T-helper 2 cell treated with Interferon-gamma antibody and Interleukin-4, amounts not matched to agents 5 μg/mL and 100 μg/mL, for 36 hours (primary cell): ENCODE results near the gene TSR3.

Experiments
- DNase-seq: peaks from one replicate; pipeline ENCODE4 v3.0.0; 2021; ENCODE audit warnings: low spot score
- H3K27ac Mint-ChIP-seq: one replicate; pipeline ENCODE4 v1.8.0; 2021; ENCODE audit warnings: mild to moderate bottlenecking, mixed read lengths
- H3K27me3 Mint-ChIP-seq: one replicate; pipeline ENCODE4 v1.8.0; 2021; ENCODE audit warnings: low read depth, mixed read lengths
- H3K36me3 Mint-ChIP-seq: one replicate; pipeline ENCODE4 v1.8.0; 2021; ENCODE audit warnings: low read depth, mixed read lengths
- H3K4me1 Mint-ChIP-seq: one replicate; pipeline ENCODE4 v1.8.0; 2021; ENCODE audit warnings: low read depth, mixed read lengths
- H3K4me3 Mint-ChIP-seq: one replicate; pipeline ENCODE4 v1.8.0; 2022; ENCODE audit warnings: mild to moderate bottlenecking, moderate library complexity, mixed read lengths
- H3K9me3 Mint-ChIP-seq: one replicate; pipeline ENCODE4 v1.8.0; 2021; ENCODE audit warnings: mixed read lengths

TSR3 gene

DNA sequence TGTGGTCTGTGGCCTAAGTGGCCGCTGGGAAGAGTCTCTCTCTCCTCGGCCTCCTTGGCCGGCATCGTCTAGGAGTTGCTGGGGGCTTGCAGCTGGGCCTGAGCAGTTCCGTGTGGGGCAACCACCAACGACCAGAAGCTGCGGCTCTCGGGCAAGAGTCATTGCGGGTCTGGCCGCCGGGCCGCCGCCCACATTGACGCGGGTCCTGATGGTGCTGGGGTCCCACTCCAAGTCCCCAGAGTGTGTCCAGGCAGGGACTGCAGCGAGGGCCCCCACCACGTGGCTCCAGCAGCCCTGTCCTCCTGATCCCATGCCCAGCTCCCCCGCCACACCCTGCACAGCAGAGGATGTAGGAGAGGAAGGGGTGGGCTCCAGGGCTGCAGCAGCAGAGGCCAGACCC is 31.9 kb upstream of the TSR3 start:
- no peak overlapping the region for H3K4me3 Mint-ChIP-seq
- no peak for DNase-seq
- no peak overlapping the region for H3K27ac Mint-ChIP-seq
- H3K9me3 Mint-ChIP-seq: no peaks in the 10 kb centered on the region
- H3K4me1 Mint-ChIP-seq: peaks cover 4% of the 10 kb centered on the region
- H3K36me3 Mint-ChIP-seq: peaks cover 6% of the 10 kb centered on the region
- H3K27me3 Mint-ChIP-seq: no peaks in the 10 kb centered on the region

DNA sequence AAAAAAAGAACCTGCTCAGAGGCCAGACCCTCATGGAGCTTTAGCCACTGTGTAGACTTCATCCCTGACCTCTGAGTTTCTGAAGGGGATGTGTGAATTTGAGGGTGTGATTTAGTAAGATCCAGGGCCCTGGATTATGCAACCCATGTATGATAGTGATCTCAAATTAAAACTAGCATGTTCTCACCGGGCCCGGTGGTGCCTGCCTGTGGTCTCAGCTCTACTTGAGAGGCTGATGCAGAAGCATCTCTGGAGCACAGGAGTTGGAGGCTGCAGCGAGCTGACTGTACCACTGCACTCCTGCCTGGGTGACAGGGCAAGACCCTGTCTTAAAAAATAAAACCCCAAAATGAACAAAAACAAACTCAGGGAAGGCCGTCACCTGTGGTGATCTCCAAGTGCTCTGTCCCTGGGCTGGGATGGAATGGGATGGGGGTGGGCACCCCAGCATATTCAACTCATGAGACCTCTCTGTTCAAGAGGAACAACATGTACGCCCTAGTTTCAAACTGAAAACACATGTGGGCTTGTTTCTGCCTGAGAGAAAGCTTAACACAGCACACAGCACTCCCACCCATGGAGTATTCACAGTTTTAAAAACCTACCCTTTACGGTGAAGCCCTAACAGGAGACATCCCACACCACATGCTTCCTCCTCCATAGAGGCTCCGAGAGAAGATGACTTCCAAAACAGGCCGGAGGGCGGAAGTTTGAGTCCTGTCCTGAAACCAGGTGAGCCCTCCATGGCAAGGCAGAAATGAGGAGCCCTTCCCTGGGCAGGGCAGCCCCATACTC is 30.1 kb upstream of the TSR3 start:
- Mint-ChIP-seq H3K27ac (peak overlapping the region; percentile 31), H3K36me3 (peaks cover 8% of the 10 kb centered on the region), H3K4me3 (no peak overlapping the region), H3K4me1 (peaks cover 8% of the 10 kb centered on the region), H3K9me3 (no peaks in the 10 kb centered on the region), H3K27me3 (no peaks in the 10 kb centered on the region)
- no peak for DNase-seq

DNA sequence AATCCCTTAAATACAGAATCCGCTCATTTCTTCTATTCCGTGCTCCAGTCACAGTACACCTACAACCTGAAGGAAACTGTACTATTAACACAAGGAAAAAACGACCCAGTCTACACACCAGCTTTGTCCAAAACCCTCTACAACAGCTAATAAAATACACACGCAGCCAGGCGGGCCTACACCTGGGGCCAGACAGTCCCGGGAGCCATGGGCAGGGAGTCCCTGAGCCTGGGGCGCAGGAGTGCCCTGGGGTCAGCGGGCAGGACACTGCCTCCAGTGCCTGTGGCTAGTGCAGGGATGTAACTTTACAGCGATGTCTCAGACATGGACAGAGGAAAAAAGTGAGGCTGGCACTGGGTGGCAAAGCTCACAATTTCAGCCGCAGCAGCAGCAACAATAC is 28.5 kb upstream of the TSR3 start:
- H3K4me3 Mint-ChIP-seq: peak overlapping the region; percentile 77
- H3K36me3 Mint-ChIP-seq: peaks cover 8% of the 10 kb centered on the region
- H3K9me3 Mint-ChIP-seq: no peaks in the 10 kb centered on the region
- peaks cover 8% of the 10 kb centered on the region for H3K4me1 Mint-ChIP-seq
- peak overlapping the region; percentile 52 for H3K27ac Mint-ChIP-seq
- no peaks in the 10 kb centered on the region for H3K27me3 Mint-ChIP-seq
- no peak for DNase-seq

DNA sequence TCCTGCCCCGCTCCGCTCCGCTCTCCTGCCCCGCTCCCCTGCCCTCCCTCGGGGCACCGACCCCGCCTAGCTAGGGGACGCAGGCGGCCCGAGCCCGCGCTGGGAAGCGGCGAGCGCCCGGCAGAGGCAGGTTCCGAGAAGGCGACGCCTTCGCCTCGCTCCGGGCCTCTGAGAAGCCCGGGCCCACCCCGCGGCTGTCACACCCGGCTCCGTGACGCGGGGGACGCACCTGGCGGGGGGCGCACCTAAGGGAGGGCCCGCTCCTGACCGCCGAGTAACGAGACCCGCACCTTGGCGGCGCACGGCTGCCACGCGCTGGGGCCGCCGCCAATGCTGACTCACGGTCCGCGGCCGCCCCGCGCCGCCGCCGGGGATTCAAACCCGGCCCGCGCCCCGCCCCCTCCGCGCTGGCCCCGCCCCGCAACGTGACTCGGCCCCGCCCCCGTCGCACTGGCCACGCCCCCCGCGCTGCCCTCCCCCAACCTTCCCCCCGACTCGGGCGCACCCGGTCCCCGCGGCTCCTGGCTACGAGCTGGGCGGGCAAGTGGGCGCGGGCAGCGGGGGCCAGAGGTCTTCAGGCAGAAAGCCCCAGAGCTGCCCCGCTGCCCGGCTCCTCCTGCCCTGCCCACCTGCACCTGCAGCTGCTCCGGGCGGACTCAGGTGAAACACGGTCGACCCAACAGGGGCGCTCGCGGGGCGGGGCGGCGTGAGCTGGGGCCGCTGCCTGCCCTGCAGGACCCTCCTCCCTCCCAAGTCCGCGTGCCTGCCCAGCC is 27.8 kb upstream of the TSR3 start:
- peak; percentile 66 for DNase-seq
- H3K27ac Mint-ChIP-seq: peak overlapping the region; percentile 52
- H3K4me3 Mint-ChIP-seq: peak overlapping the region; percentile 77
- no peaks in the 10 kb centered on the region for H3K9me3 Mint-ChIP-seq
- peaks cover 8% of the 10 kb centered on the region for H3K36me3 Mint-ChIP-seq
- no peaks in the 10 kb centered on the region for H3K27me3 Mint-ChIP-seq
- peaks cover 8% of the 10 kb centered on the region for H3K4me1 Mint-ChIP-seq

DNA sequence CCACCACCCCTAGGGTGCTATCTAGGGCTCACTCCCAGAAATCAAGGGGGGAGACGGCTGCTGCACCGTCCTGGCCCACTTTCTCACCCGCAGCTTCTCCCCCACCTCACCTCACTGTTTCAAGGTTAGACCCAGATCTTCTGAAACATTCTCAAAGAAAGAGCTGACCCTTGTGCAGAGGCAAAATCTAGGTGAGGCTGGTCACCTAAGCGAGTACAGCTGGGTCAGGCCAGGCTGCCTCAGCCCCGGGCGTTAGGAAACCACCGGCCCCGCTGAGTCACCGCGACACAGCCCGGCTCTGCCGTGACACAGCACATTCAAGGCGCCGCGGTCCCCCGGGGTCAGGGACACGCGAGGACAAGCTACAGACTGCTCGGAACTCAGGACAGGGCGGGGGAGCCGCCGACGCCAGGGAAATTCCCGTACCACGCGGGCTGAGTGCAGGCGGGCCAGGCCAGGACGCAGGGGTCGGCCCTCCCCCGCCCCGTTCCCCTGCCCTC is 27.2 kb upstream of the TSR3 start:
- Mint-ChIP-seq H3K27me3 (no peaks in the 10 kb centered on the region), H3K36me3 (peaks cover 8% of the 10 kb centered on the region), H3K4me1 (peaks cover 8% of the 10 kb centered on the region), H3K27ac (peak overlapping the region; percentile 86), H3K9me3 (no peaks in the 10 kb centered on the region), H3K4me3 (peak overlapping the region; percentile 82)
- peak; percentile 79 for DNase-seq

DNA sequence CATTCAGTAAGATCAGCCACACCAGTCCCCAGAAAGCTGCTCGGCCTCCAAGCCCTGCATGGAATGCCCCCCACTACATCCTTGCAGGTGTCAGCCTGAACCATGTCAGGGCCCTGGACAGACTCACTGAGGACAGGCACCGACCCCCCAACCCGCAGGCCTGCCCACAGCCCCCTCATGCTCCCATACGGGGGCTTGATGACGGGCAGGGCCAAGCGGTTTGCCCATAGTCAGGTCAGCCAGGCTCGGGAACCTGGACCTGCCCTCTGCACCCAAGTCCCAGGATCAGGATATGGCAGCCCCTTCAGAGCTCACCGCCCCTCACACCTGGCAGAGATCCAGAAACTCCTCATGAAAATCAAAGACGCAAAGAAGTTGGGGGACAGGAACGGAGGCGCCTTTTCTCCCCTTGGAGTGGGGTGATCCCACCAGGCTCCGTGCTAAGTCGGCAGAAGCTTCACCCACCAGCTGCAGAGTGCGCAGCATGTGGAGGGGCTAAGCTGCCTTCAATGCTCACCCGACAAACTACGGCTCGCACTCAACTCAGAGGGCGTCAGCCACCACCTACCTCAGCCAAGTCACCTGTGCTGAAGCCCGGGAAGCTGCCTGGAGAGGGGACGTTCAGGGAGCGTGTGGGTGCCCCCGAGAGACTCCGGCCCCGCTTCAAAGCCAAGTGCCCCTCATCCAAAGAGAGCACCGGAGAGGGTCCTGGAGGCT is 26.6 kb upstream of the TSR3 start:
- H3K9me3 Mint-ChIP-seq: no peaks in the 10 kb centered on the region
- H3K27me3 Mint-ChIP-seq: no peaks in the 10 kb centered on the region
- H3K4me1 Mint-ChIP-seq: peaks cover 8% of the 10 kb centered on the region
- peak overlapping the region; percentile 82 for H3K4me3 Mint-ChIP-seq
- DNase-seq: no peak
- H3K27ac Mint-ChIP-seq: peak overlapping the region; percentile 72
- H3K36me3 Mint-ChIP-seq: peaks cover 8% of the 10 kb centered on the region

DNA sequence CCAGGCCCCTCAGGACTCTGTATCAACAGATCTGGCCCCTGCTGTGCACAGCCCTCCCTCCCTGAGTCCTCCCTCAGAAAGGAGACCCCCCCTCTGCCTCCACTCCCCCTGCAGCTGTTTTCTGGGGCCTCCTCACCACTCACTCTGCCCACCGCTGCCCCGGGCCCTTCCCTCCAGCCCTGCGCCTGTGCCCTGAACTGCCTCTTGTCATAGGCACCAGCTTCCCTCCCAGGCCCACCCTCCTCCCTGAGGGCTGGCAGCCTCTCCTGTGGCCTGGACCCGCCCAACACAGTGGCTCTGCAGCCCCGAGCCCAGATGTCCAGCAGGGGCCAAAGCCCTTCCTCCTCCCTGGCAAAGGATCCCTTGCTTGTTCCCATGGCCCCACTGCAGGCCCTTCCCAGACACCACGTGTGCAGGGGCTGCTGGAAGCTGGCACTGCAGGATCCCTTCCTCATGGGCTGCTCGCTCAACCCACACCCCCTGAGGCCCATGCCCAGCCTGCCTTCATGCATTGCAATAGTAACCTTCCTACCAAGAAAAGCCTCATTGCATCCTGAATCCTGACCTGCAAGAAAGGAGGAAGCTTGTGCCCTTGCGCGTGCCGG is 25.8 kb upstream of the TSR3 start:
- Mint-ChIP-seq H3K4me1 (peaks cover 8% of the 10 kb centered on the region), H3K36me3 (peaks cover 8% of the 10 kb centered on the region), H3K9me3 (no peaks in the 10 kb centered on the region), H3K27ac (peak overlapping the region; percentile 60), H3K4me3 (peak overlapping the region; percentile 82), H3K27me3 (no peaks in the 10 kb centered on the region)
- DNase-seq: no peak

DNA sequence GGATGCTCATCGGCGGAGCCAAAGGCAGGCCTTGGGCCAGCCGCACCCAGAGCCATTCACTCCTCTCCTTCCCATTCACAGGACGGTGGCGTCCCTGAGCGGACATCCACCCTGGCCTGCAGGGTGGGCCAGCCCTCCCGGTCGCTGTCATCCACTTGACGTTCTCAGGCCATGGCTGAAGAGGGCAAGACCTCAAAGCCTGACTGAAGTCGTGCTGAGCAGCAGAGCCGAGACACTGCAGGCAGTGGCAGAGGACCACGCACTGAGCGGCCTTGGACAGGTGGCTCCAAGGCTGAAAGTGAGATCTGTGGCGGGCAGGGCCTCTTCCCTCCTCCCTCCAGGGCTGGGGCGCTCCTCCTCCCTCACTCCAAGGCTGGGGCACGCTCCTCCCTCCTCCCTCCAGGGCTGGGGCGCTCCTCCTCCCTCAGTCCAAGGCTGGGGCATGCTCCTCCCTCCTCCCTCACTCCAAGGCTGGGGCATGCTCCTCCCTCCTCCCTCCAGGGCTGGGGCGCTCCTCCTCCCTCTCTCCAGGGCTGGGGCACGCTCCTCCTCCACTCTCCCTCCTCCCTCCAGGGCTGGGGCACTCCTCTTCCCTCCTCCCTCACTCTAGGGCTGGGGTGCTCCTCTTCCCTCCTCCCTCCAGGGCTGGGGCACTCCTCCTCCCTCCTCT is 24.2 kb upstream of the TSR3 start:
- H3K36me3 Mint-ChIP-seq: peaks cover 6% of the 10 kb centered on the region
- no peak for DNase-seq
- no peaks in the 10 kb centered on the region for H3K9me3 Mint-ChIP-seq
- H3K27ac Mint-ChIP-seq: no peak overlapping the region
- H3K27me3 Mint-ChIP-seq: no peaks in the 10 kb centered on the region
- H3K4me1 Mint-ChIP-seq: peaks cover 8% of the 10 kb centered on the region
- no peak overlapping the region for H3K4me3 Mint-ChIP-seq

DNA sequence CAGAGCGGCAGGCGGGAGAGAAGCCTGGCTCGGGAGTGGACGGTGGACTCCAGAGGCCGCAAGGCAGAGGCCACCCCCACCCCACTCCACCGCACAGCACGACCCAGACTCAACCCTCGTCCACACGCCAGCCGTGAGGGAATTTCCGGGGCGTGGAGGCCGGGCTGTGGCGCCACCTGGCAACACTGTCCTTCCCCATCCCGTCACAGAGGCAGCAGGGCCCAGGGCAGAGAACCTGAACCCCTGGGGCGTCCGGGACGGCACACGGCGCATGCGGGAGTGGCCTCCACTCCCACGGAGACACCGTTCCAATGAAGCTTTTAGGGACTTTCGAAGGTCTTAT is 23.6 kb upstream of the TSR3 start:
- H3K36me3 Mint-ChIP-seq: peaks cover 5% of the 10 kb centered on the region
- no peak overlapping the region for H3K4me3 Mint-ChIP-seq
- H3K9me3 Mint-ChIP-seq: no peaks in the 10 kb centered on the region
- no peaks in the 10 kb centered on the region for H3K27me3 Mint-ChIP-seq
- DNase-seq: no peak
- no peak overlapping the region for H3K27ac Mint-ChIP-seq
- H3K4me1 Mint-ChIP-seq: peaks cover 8% of the 10 kb centered on the region

DNA sequence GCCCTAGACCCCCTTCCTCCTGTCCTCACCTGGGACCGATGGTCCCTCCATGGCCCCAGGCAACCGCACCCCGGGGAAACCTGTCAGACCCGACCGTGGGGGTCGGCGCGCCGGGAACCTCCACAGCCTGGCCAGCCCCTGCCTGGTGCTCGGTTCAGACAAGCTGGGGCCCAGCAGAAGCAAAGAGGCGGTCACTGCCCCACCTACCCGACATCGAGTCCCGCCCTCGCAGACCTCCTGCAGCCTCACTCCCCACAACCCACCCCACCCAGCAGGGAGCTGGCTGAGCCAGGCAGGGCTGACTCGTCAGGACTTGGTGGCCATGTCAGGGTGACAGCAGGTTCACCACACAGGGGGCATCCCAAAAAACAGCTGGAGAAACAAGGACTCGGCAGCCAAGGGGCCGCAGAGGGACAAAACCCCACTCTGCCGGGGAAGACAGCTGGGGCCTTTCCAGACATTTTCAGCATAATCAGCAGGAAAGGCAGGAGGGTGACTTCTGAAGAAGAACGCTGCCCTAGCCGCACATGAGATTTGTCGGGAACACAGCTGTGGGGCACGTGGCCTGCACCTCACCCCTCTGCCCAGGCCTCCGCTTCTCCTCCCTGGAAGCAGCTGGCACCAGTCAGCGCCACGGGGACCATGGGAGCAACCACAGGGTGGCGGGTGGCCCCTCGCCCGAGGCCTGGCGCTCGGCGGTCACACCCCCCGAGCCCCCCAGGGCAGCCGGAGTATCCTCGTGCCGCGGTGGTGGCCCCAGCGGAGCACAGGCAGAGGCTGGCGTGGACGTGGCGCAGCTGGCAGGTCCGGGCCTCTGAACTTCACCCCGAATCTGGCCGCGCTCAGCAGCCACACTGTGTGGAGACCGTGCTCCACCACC is 23.0 kb upstream of the TSR3 start:
- Mint-ChIP-seq H3K4me1 (peaks cover 6% of the 10 kb centered on the region), H3K9me3 (no peaks in the 10 kb centered on the region), H3K27me3 (no peaks in the 10 kb centered on the region), H3K27ac (no peak overlapping the region), H3K4me3 (no peak overlapping the region), H3K36me3 (peaks cover 5% of the 10 kb centered on the region)
- no peak for DNase-seq

DNA sequence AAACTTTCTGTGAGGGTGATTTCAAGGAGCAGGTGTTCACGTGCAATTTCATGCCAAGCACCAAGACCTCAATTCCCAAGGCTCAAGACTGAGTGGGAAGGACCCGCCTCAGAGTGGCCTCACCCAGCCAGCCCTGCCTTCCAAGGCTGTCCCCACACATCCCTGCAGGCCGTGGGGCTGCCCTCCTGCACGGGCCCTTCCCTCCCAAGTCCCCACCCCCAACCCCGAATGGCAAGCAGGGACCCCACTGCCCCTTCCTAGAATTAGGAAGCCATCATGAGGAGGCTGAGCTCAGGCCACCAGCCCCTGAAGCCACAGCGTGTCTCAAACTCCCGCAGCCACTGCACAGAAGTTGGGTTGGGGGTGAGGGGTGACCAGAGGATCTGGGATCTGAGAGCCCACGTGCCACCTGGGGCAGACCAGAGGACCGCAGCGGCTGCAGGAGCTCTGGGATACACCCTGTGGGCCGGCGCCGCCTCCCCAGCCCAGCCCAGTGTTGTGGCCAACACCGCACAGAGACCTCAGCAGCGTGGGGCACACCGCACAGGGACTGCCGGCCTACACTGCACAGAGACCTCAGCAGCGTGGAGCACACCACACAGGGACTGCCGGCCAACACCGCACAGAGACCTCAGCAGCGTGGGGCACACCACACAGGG is 20.7 kb upstream of the TSR3 start:
- no peaks in the 10 kb centered on the region for H3K27me3 Mint-ChIP-seq
- H3K4me3 Mint-ChIP-seq: no peak overlapping the region
- no peak for DNase-seq
- no peaks in the 10 kb centered on the region for H3K4me1 Mint-ChIP-seq
- no peak overlapping the region for H3K27ac Mint-ChIP-seq
- H3K36me3 Mint-ChIP-seq: peaks cover 2% of the 10 kb centered on the region
- H3K9me3 Mint-ChIP-seq: no peaks in the 10 kb centered on the region
